Osteoblast (primary cell): Measurements from ENCODE around the gene KRTAP12-3. TPM values are rescaled to one million over a fixed set of nuclear protein-coding genes. Genes with fewer than 3 reads are reported as not detected.
"Not testable (repeated sequence)": the region's sequence is repeated elsewhere in the genome, so short reads cannot be mapped to it uniquely, and the experiment has no call there.

ENCODE experiments used
- DNase-seq: peaks from one replicate; pipeline ENCODE4 v3.0.0; 2011; ENCODE audit warnings: low spot score, mixed read lengths; ENCODE audit not compliant: insufficient read length; ENCODE audit errors: missing footprints
- H2AFZ ChIP-seq: 2 replicates; pipeline ENCODE4 v1.6.0; 2011; ENCODE audit warnings: mild to moderate bottlenecking, low read length
- H3K27ac ChIP-seq: 2 replicates; pipeline ENCODE4 v1.5.1; 2011; ENCODE audit warnings: mild to moderate bottlenecking, low read depth, low read length, moderate library complexity
- H3K27me3 ChIP-seq: 2 replicates; pipeline ENCODE4 v1.6.0; 2012; ENCODE audit warnings: mild to moderate bottlenecking, control low read depth, inconsistent platforms, low read length, moderate library complexity; ENCODE audit not compliant: insufficient read depth
- H3K36me3 ChIP-seq: 2 replicates; pipeline ENCODE4 v1.5.1; 2011; ENCODE audit warnings: mild to moderate bottlenecking, low read length, control low read depth, moderate library complexity; ENCODE audit not compliant: insufficient read depth
- H3K4me1 ChIP-seq: 2 replicates; pipeline ENCODE4 v1.5.1; 2011; ENCODE audit warnings: mild to moderate bottlenecking, low read length, control low read depth, moderate library complexity; ENCODE audit not compliant: insufficient read depth
- H3K4me2 ChIP-seq: 2 replicates; pipeline ENCODE4 v1.6.0; 2011; ENCODE audit warnings: mild to moderate bottlenecking, low read length; ENCODE audit not compliant: insufficient read depth
- H3K4me3 ChIP-seq: fragments of 200-600 bp; sonication (generic); 3 replicates; pipeline ENCODE4 v1.5.1; 2012; ENCODE audit warnings: mild to moderate bottlenecking, low read length, inconsistent platforms; ENCODE audit not compliant: insufficient read depth
- H3K79me2 ChIP-seq: 2 replicates; pipeline ENCODE4 v1.6.0; 2012; ENCODE audit warnings: mild to moderate bottlenecking, low read length, control low read depth, inconsistent platforms; ENCODE audit not compliant: insufficient read depth
- H3K9me3 ChIP-seq: 2 replicates; pipeline ENCODE4 v1.5.1; 2011; ENCODE audit warnings: low read depth, low read length, control low read depth
- H4K20me1 ChIP-seq: 2 replicates; pipeline ENCODE4 v1.6.0; 2012; ENCODE audit warnings: mild to moderate bottlenecking, low read length, control low read depth; ENCODE audit not compliant: insufficient read depth
- CTCF ChIP-seq: IDR thresholded peaks from 2 replicates; pipeline ENCODE4 v1.5.1; 2011; ENCODE audit warnings: mild to moderate bottlenecking, low read depth, low read length, moderate library complexity; ENCODE audit errors: extremely low read depth
- total RNA-seq: library from RNA; depleted of rRNA; stranded (reverse); fragments of >200 nt; gene quantifications from 2 replicates; pipeline ENCODE4 v1.2.3, GENCODE V29; 2012

KRTAP12-3 gene
- total RNA-seq = not detected in 2 replicates

- TF ChIP-seq CTCF = no peak
- no peaks in the 10 kb centered on the region for H3K4me1 ChIP-seq
- no peak within 1 kb of the TSS for H2AFZ ChIP-seq
- H3K4me2 ChIP-seq = no peak within 1 kb of the TSS
- H3K79me2 ChIP-seq = no peaks in the 10 kb centered on the region
- no peaks in the 10 kb centered on the region for H3K27me3 ChIP-seq
- no peak within 1 kb of the TSS for H3K27ac ChIP-seq
- no peaks in the 10 kb centered on the region for H3K36me3 ChIP-seq
- no peaks in the 10 kb centered on the region for H4K20me1 ChIP-seq
- H3K9me3 ChIP-seq = no peaks in the 10 kb centered on the region
- H3K4me3 ChIP-seq = no peak within 1 kb of the TSS
- DNase-seq = no peak
Measured at GRCh38 chr21:44657635-44658540, at the start of gene KRTAP12-3. Gene KRTAP12-3 (plus strand): TSS chr21:44657932. CDS start chr21:44657980, 48 bp downstream.

- Histone ChIP-seq H4K20me1 (no peaks in the 10 kb centered on the region), H3K4me1 (no peaks in the 10 kb centered on the region), H3K27me3 (no peaks in the 10 kb centered on the region), H3K27ac (no peak overlapping the region), H3K36me3 (no peaks in the 10 kb centered on the region), H3K4me2 (no peak overlapping the region), H3K79me2 (no peaks in the 10 kb centered on the region), H3K9me3 (peaks cover 3% of the 10 kb centered on the region), H2AFZ (no peak overlapping the region), H3K4me3 (no peak overlapping the region)
- no peak for TF ChIP-seq CTCF
- DNase-seq = no peak
Measured at GRCh38 chr21:44609193-44609592, 48.5 kb upstream of the KRTAP12-3 start.

GRCh38 chr21:44610157-44610843 is 47.4 kb upstream of the KRTAP12-3 start:
- not testable (repeated sequence) for H3K4me3 ChIP-seq, H3K9me3 ChIP-seq, DNase-seq, H3K79me2 ChIP-seq, H3K4me2 ChIP-seq, H3K27ac ChIP-seq, H2AFZ ChIP-seq, H3K4me1 ChIP-seq, H3K27me3 ChIP-seq, H4K20me1 ChIP-seq, H3K36me3 ChIP-seq

- Histone ChIP-seq H3K36me3 (no peaks in the 10 kb centered on the region), H2AFZ (no peak overlapping the region), H4K20me1 (no peaks in the 10 kb centered on the region), H3K4me2 (no peak overlapping the region), H3K4me1 (no peaks in the 10 kb centered on the region), H3K4me3 (no peak overlapping the region), H3K9me3 (peaks cover 3% of the 10 kb centered on the region), H3K79me2 (no peaks in the 10 kb centered on the region), H3K27me3 (no peaks in the 10 kb centered on the region), H3K27ac (no peak overlapping the region)
- DNase-seq = no peak
- no peak for TF ChIP-seq CTCF
Measured at GRCh38 chr21:44611551-44611950, 46.2 kb upstream of the KRTAP12-3 start.
